H9 (cell line): ENCODE data around the gene TRERF1. TPM values are rescaled to one million over a fixed set of nuclear protein-coding genes. Genes with fewer than 3 reads are reported as not detected.

ENCODE experiments used
- DNase-seq: peaks from one replicate; pipeline ENCODE4 v3.0.0-alpha.2; 2017
- H2AFZ ChIP-seq: one replicate; pipeline ENCODE4 v1.6.1; 2013; ENCODE audit warnings: mild to moderate bottlenecking, low read length, control low read depth, moderate library complexity
- H2AK5ac ChIP-seq: 2 replicates; pipeline ENCODE4 v1.6.1; 2013; ENCODE audit warnings: low read length, control low read depth, mixed read lengths; ENCODE audit not compliant: insufficient read length
- H2BK120ac ChIP-seq: one replicate; pipeline ENCODE4 v1.6.1; 2013; ENCODE audit warnings: low read depth, mild to moderate bottlenecking, low read length, control low read depth, inconsistent platforms; ENCODE audit not compliant: poor library complexity, severe bottlenecking
- H2BK12ac ChIP-seq: 2 replicates; pipeline ENCODE4 v1.6.1; 2013; ENCODE audit warnings: low read length, control low read depth, mixed read lengths, low read depth; ENCODE audit not compliant: insufficient read length
- H2BK15ac ChIP-seq: 2 replicates; pipeline ENCODE4 v1.6.1; 2013; ENCODE audit warnings: low read depth, low read length, control low read depth
- H2BK20ac ChIP-seq: one replicate; pipeline ENCODE4 v1.6.1; 2013; ENCODE audit warnings: low read depth, mild to moderate bottlenecking, low read length, control low read depth, inconsistent platforms; ENCODE audit not compliant: poor library complexity, severe bottlenecking
- H2BK5ac ChIP-seq: 2 replicates; pipeline ENCODE4 v1.6.1; 2013; ENCODE audit warnings: low read length, control low read depth, mixed read lengths; ENCODE audit not compliant: insufficient read length
- H3K14ac ChIP-seq: 2 replicates; pipeline ENCODE4 v1.6.1; 2013; ENCODE audit warnings: low read length, control low read depth; ENCODE audit not compliant: insufficient read depth
- H3K18ac ChIP-seq: 2 replicates; pipeline ENCODE4 v1.6.1; 2013; ENCODE audit warnings: low read depth, mild to moderate bottlenecking, mixed read lengths, low read length, control low read depth; ENCODE audit not compliant: insufficient read length
- H3K23ac ChIP-seq: 2 replicates; pipeline ENCODE4 v1.6.1; 2013; ENCODE audit warnings: low read length, control low read depth, mixed read lengths, low read depth; ENCODE audit not compliant: insufficient read length
- H3K23me2 ChIP-seq: 2 replicates; pipeline ENCODE4 v1.6.1; 2013; ENCODE audit warnings: low read depth, mild to moderate bottlenecking, mixed read lengths, low read length, control low read depth; ENCODE audit not compliant: insufficient read length, poor library complexity, severe bottlenecking
- H3K27ac ChIP-seq: 2 replicates; pipeline ENCODE4 v1.5.1; 2013; ENCODE audit warnings: low read length, control low read depth, mixed read lengths, low read depth; ENCODE audit not compliant: insufficient read length
- H3K27me3 ChIP-seq: 2 replicates; pipeline ENCODE4 v1.6.1; 2013; ENCODE audit warnings: low read length, control low read depth, inconsistent platforms; ENCODE audit not compliant: insufficient read depth
- H3K4ac ChIP-seq: 2 replicates; pipeline ENCODE4 v1.6.1; 2013; ENCODE audit warnings: low read depth, mild to moderate bottlenecking, control low read depth, inconsistent platforms, low read length, moderate library complexity
- H3K4me1 ChIP-seq: 2 replicates; pipeline ENCODE4 v1.6.1; 2013; ENCODE audit warnings: low read length, control low read depth, inconsistent platforms; ENCODE audit not compliant: insufficient read depth
- H3K4me2 ChIP-seq: 2 replicates; pipeline ENCODE4 v1.6.1; 2013; ENCODE audit warnings: low read length, control low read depth, mixed read lengths; ENCODE audit not compliant: insufficient read length, insufficient read depth
- H3K56ac ChIP-seq: 2 replicates; pipeline ENCODE4 v1.6.1; 2013; ENCODE audit warnings: low read depth, mild to moderate bottlenecking, mixed read lengths, low read length, control low read depth; ENCODE audit not compliant: insufficient read length
- H3K79me1 ChIP-seq: 2 replicates; pipeline ENCODE4 v1.6.1; 2013; ENCODE audit warnings: low read depth, mild to moderate bottlenecking, moderate library complexity, low read length, control low read depth, inconsistent platforms; ENCODE audit not compliant: insufficient read depth, poor library complexity, severe bottlenecking
- H3K79me2 ChIP-seq: 2 replicates; pipeline ENCODE4 v1.6.1; 2013; ENCODE audit warnings: low read length, control low read depth, inconsistent platforms; ENCODE audit not compliant: insufficient read depth
- H3K9ac ChIP-seq: 2 replicates; pipeline ENCODE4 v1.6.1; 2013; ENCODE audit warnings: low read length, control low read depth, mixed read lengths; ENCODE audit not compliant: insufficient read length; ENCODE audit errors: extremely low read depth
- H3K9me3 ChIP-seq: one replicate; pipeline ENCODE4 v1.6.1; 2013; ENCODE audit warnings: low read depth, low read length, inconsistent platforms; ENCODE audit not compliant: control insufficient read depth
- H3T11ph ChIP-seq: one replicate; pipeline ENCODE4 v1.6.1; 2013; ENCODE audit warnings: mild to moderate bottlenecking, low read length, control low read depth, inconsistent platforms
- H4K20me1 ChIP-seq: one replicate; pipeline ENCODE4 v1.6.1; 2013; ENCODE audit not compliant: control insufficient read depth, insufficient read length, insufficient read depth
- H4K5ac ChIP-seq: 2 replicates; pipeline ENCODE4 v1.6.1; 2013; ENCODE audit warnings: low read depth, mild to moderate bottlenecking, mixed read lengths, low read length, control low read depth; ENCODE audit not compliant: insufficient read length
- H4K8ac ChIP-seq: replicated peaks from 2 replicates; pipeline ENCODE4 v1.6.1; 2013; ENCODE audit warnings: low read length, control low read depth, mixed read lengths, low read depth; ENCODE audit not compliant: insufficient read length
- H4K91ac ChIP-seq: 2 replicates; pipeline ENCODE4 v1.6.1; 2013; ENCODE audit warnings: low read depth, mild to moderate bottlenecking, moderate library complexity, mixed read lengths, low read length, control low read depth; ENCODE audit not compliant: insufficient read length
- H3K27ac Mint-ChIP-seq, 3 experiments: 2 replicates in 2 of 3; 3 replicates in 1 of 3; pipeline ENCODE4 v1.8.0; 2020 to 2021; ENCODE audit warnings: mixed read lengths in 3 of 3, mild to moderate bottlenecking in 1 of 3, moderate library complexity in 1 of 3
- H3K27me3 Mint-ChIP-seq: 2 replicates; pipeline ENCODE4 v1.8.0; 2021; ENCODE audit warnings: low read depth, mild to moderate bottlenecking, moderate library complexity, mixed read lengths
- H3K36me3 Mint-ChIP-seq, 3 experiments: 2 replicates in 2 of 3; 3 replicates in 1 of 3; pipeline ENCODE4 v1.8.0; 2020 to 2021; ENCODE audit warnings: low read depth in 3 of 3, mixed read lengths in 3 of 3; ENCODE audit not compliant: insufficient read depth in 1 of 3
- H3K4me1 Mint-ChIP-seq, 2 experiments: 2 replicates each; pipeline ENCODE4 v1.8.0; 2020; ENCODE audit warnings: mixed read lengths in 2 of 2
- H3K4me3 Mint-ChIP-seq, 2 experiments: 2 replicates in 1 of 2; 3 replicates in 1 of 2; pipeline ENCODE4 v1.8.0; 2020 to 2021; ENCODE audit warnings: mild to moderate bottlenecking in 2 of 2, mixed read lengths in 2 of 2, moderate library complexity in 1 of 2
- H3K9me3 Mint-ChIP-seq, 2 experiments: 2 replicates in 1 of 2; 3 replicates in 1 of 2; pipeline ENCODE4 v1.8.0; 2020; ENCODE audit warnings: mild to moderate bottlenecking in 2 of 2, mixed read lengths in 2 of 2, moderate library complexity in 1 of 2
- WGBS: extraction: QIAGEN DNeasy Blood & Tissue Kit; methylation state at CpG from one replicate; pipeline ENCODE4 v1.1.7; 2013; ENCODE audit warnings: missing lambda C conversion rate, low lambda C conversion rate, mixed read lengths; ENCODE audit not compliant: insufficient read length; ENCODE audit errors: extremely low coverage; 5-methylcytosine and 5-hydroxymethylcytosine counted together
- total RNA-seq: library from RNA; stranded (reverse); gene quantifications from 2 replicates; pipeline ENCODE4 v1.2.1, GENCODE V29; 2021
- TF ChIP-seq, protein P1 (sequence below): fragments of 200-600 bp; sonication (generic); conservative IDR thresholded peaks from 3 replicates; pipeline ENCODE4 v1.8.0; 2021; ENCODE audit warnings: antibody characterized with exemption, mild to moderate bottlenecking

Gene TRERF1
- total RNA-seq, 1 experiment from 2014 or later = 19.7 TPM

DNA sequence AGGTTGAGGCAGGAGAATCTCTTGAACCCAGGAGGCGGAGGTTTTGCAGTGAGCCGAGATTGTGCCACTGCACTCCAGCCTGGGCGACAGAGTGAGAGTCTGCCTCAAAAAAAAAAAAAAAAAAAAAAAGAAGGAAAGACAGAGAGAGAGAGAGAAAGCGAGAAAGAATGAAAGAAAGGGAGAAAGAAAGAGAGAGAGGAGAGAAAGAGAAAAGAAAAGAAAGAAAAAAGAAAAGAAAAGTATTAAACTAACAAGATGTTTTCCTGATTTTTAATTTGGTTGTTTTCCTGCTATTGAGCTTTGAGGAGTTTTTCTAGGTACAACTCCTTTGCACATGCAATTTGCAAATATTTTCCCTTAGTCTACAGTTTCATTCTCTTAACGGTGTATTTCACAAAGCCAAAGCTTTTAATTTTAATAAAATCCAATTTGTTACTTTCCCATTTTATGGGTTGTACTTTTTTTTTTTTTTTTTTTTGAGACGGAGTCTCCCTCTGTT lies 10.8 kb upstream of the TRERF1 start:
- H4K5ac ChIP-seq = no peak overlapping the region
- no peak overlapping the region for H2BK5ac ChIP-seq
- H3K9me3 ChIP-seq = no peaks in the 10 kb centered on the region
- no peak overlapping the region for H2BK15ac ChIP-seq
- no peak overlapping the region for H3K27ac Mint-ChIP-seq
- H3K23ac ChIP-seq = no peak overlapping the region
- H3K27me3 Mint-ChIP-seq = peaks cover 5% of the 10 kb centered on the region
- H3K4ac ChIP-seq = no peak overlapping the region
- H3K4me3 Mint-ChIP-seq = no peak overlapping the region
- no peak overlapping the region for H3K4me2 ChIP-seq
- H2BK120ac ChIP-seq = no peak overlapping the region
- DNase-seq = no peak
- H3K56ac ChIP-seq = no peak overlapping the region
- H3K4me1 ChIP-seq = no peaks in the 10 kb centered on the region
- no peak overlapping the region for H4K91ac ChIP-seq
- no peak overlapping the region for H3K14ac ChIP-seq
- H2BK20ac ChIP-seq = no peak overlapping the region
- H3K9me3 Mint-ChIP-seq = peaks cover 15 to 20% of the 10 kb centered on the region in 2 experiments
- H3K79me2 ChIP-seq = no peaks in the 10 kb centered on the region
- H2BK12ac ChIP-seq = no peak overlapping the region
- TF ChIP-seq, protein P1, sequence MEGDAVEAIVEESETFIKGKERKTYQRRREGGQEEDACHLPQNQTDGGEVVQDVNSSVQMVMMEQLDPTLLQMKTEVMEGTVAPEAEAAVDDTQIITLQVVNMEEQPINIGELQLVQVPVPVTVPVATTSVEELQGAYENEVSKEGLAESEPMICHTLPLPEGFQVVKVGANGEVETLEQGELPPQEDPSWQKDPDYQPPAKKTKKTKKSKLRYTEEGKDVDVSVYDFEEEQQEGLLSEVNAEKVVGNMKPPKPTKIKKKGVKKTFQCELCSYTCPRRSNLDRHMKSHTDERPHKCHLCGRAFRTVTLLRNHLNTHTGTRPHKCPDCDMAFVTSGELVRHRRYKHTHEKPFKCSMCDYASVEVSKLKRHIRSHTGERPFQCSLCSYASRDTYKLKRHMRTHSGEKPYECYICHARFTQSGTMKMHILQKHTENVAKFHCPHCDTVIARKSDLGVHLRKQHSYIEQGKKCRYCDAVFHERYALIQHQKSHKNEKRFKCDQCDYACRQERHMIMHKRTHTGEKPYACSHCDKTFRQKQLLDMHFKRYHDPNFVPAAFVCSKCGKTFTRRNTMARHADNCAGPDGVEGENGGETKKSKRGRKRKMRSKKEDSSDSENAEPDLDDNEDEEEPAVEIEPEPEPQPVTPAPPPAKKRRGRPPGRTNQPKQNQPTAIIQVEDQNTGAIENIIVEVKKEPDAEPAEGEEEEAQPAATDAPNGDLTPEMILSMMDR = no peak
- no peak overlapping the region for H2AFZ ChIP-seq
- no peak overlapping the region for H4K8ac ChIP-seq
- H3K27me3 ChIP-seq = no peaks in the 10 kb centered on the region
- no peak overlapping the region for H2AK5ac ChIP-seq
- H3T11ph ChIP-seq = no peak overlapping the region
- H3K36me3 Mint-ChIP-seq = peaks cover 0 to 15% (median 6%) of the 10 kb centered on the region in 3 experiments; a peak in 6 of 7 replicates
- H3K23me2 ChIP-seq = no peaks in the 10 kb centered on the region
- H3K4me1 Mint-ChIP-seq = peaks cover 5 to 12% of the 10 kb centered on the region in 2 experiments; a peak in 3 of 4 replicates
- H3K18ac ChIP-seq = no peak overlapping the region
- no CpG with 5 or more reads among the region's 6 CpGs for WGBS
- H3K9ac ChIP-seq = no peak overlapping the region
- no peaks in the 10 kb centered on the region for H4K20me1 ChIP-seq
- no peak overlapping the region for H3K27ac ChIP-seq
- no peaks in the 10 kb centered on the region for H3K79me1 ChIP-seq
